Epithelial cell of esophagus (primary cell): ENCODE results near the gene VWC2L.

Source experiments
- DNase-seq: peaks from one replicate; pipeline ENCODE4 v3.0.0; 2010; ENCODE audit warnings: low read depth
- H3K4me3 ChIP-seq: 2 replicates; pipeline ENCODE4 v1.5.1; 2011; ENCODE audit warnings: mild to moderate bottlenecking, low read length, control low read depth
- CTCF ChIP-seq: IDR thresholded peaks from 2 replicates; pipeline ENCODE4 v1.5.1; 2011; ENCODE audit warnings: low read depth, mild to moderate bottlenecking, low read length, control low read depth, inconsistent platforms; ENCODE audit not compliant: insufficient read depth; ENCODE audit errors: missing control alignments

VWC2L gene

GRCh38 chr2:214410918-214411554 is at the start of gene VWC2L:
TSS of gene VWC2L (plus strand) at chr2:214411054. CDS start at chr2:214414194, 3,140 bp downstream.
- no peak for TF ChIP-seq CTCF
- DNase-seq = peak; percentile 89
- no peak within 1 kb of the TSS for H3K4me3 ChIP-seq

GRCh38 chr2:214361116-214361515 is 49.7 kb upstream of the VWC2L start:
- TF ChIP-seq CTCF = no peak
- DNase-seq = no peak
- no peak overlapping the region for H3K4me3 ChIP-seq

- DNase-seq = no peak
- no peak overlapping the region for H3K4me3 ChIP-seq
- TF ChIP-seq CTCF = no peak
Measured at GRCh38 chr2:214365549-214365948, 45.3 kb upstream of the VWC2L start.

- no peak for DNase-seq
- TF ChIP-seq CTCF = no peak
- no peak overlapping the region for H3K4me3 ChIP-seq
Measured at GRCh38 chr2:214367171-214367570, 43.7 kb upstream of the VWC2L start.

- peak; percentile 9 for DNase-seq
- TF ChIP-seq CTCF = no peak
- no peak overlapping the region for H3K4me3 ChIP-seq
Measured at GRCh38 chr2:214376618-214377285, 34.1 kb upstream of the VWC2L start.

GRCh38 chr2:214377286-214377624 is 33.6 kb upstream of the VWC2L start:
- DNase-seq = peak; percentile 48
- no peak for TF ChIP-seq CTCF
- H3K4me3 ChIP-seq = no peak overlapping the region

GRCh38 chr2:214378455-214379103 is 32.3 kb upstream of the VWC2L start:
- peak; percentile 29 for TF ChIP-seq CTCF
- H3K4me3 ChIP-seq = no peak overlapping the region
- DNase-seq = peak; percentile 85
